ENCODE data around the gene SACM1L.

SACM1L gene

GRCh38 chr3:45792516-45793172 is 103.4 kb downstream of the SACM1L start:
- no peak for DNase-seq

GRCh38 chr3:45793482-45794176 is 104.4 kb downstream of the SACM1L start:
- DNase-seq: no peak

- DNase-seq: no peak
These were observed 105.0 kb downstream of the SACM1L start for GRCh38 chr3:45794177-45794560.

DNA sequence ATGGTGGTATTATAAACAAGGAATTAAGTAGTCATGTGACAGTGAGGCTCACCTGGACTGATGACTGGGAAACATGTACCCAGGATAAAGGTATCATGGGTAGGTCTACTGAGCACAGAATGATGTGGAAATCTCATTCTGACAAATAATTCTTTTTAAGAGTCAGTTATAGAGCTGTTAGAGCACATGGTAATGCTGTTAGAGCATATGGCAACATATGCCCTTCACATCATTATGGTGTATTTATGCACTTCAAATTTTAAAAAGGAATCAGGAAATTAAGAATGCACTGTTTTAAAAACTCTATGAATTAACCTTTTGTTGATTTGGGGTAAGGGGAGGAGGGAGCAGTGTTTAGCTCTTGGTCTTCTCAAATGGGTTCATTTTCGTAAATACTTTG is 105.5 kb downstream of the SACM1L start:
- no peak for DNase-seq
